HS-5 (cell line): ENCODE results near the gene PIK3R5.
"Not testable (repeated sequence)": the region's sequence is repeated elsewhere in the genome, so short reads cannot be mapped to it uniquely, and the experiment has no call there.

Experiments used
- DNase-seq: peaks from one replicate; pipeline ENCODE4 v3.0.0-alpha.2; 2012; ENCODE audit warnings: low read depth

Gene PIK3R5

GRCh38 chr17:8986295-8986694 lies 20.8 kb upstream of the PIK3R5 start:
- no peak for DNase-seq

DNA sequence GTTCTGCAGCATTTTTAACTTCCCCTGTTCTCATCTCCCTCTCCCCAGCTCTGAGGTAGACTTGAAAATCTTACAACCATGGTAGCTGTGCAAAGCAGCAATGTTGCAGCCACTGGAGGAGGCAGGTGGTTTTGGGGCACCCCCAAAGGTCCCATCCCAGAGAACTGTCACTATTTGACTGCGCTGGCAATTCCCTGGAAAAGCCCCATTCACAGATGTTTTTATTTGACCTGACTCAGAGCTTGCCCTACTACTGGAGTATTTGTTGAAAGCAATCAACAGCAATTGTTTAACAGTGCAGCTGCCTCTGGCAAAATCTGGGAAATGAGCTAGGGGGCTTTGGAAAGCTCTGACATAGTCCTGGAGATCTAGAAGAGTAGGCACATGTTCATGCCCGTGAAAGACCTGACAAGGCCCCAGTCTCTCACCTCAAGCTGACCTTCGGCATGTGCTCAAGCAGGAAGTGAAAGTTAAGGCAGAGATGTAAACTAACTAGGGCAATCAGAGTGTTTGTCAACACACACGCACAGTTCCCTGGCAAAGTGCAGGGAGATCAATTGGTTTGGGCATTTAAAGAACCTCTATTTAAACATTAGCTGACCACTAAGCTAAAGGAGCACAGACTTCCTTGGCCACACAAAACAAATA lies 19.7 kb upstream of the PIK3R5 start:
- DNase-seq, result no peak

DNA sequence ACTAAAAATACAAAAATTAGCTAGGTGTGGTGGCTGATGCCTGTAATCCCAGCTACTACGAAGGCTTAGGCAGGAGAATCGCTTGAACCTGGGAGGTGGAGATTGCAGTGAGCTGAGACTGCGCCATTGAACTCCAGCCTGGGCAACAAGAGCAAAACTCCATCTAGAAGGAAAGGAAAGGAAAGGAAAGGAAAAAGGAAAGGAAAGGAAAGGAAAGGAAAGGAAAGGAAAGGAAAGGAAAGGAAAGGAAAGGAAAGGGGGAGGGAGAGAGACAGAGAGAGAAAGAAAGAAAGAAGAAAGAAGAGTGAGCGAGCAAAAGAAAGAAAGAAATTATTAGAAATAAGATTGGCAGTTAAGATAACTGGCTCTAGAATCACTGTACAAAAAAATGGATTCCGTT lies 18.7 kb upstream of the PIK3R5 start:
- not testable (repeated sequence) for DNase-seq

GRCh38 chr17:8981443-8981842 lies 15.9 kb upstream of the PIK3R5 start:
- DNase-seq, result no peak

GRCh38 chr17:8979715-8980114 lies 14.2 kb upstream of the PIK3R5 start:
- DNase-seq, result no peak

DNA sequence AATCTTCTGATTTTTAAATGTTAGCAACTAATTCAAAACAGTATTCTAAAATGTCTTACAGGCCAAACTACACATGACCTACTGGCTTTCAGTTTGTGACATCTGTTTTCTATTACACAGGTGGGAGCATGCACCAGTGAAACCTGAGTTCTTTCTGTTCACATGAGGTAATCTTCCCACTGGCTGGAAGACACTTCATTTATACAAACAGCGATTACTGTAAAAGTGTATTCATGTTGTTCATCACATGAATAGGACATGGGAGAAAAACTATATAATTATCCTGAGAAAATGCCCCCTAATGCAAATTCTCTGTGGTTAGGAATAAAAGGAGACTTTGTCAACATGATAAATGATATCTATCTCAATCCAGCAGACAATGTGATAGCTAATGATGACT lies 11.1 kb upstream of the PIK3R5 start:
- no peak for DNase-seq

- no peak for DNase-seq
Measured at GRCh38 chr17:8975091-8975725, 9.7 kb upstream of the PIK3R5 start.

DNA sequence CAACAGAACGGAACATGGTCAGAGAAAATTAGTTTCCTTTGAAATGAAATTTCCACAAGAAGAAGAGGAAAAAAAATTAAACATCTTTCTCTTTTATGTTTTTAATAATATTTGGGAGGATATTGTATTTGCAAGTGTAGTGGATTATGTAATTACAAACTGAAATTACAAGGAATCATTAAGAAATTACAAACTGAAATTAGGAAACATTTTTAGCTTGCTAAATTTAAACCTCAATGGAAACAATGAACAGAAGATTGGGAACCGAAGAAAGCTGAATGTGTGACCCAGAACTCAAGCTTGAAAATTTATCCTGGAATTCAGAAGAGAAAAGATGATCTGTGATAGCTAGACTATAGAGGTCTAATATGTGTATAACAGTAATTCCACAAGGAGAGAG lies 4.4 kb upstream of the PIK3R5 start:
- no peak for DNase-seq

DNA sequence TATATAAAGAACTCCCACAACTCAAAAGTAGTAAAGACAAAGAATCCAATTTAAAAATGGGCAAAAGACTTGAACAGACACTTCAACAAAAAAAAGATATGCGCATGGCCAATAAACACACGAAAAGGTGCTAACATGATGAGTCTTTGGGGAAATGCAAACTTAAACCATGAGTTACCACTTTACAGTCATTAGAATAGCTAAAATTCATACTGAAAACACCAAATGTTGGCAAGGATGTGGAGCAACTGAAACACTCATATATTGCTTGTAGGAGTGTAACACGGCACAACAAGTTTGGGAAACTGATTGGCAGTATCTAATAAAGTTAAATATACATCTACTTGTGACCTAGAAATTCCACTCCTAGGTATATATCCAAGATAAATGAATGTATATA lies 3.0 kb upstream of the PIK3R5 start:
- no peak for DNase-seq

DNA sequence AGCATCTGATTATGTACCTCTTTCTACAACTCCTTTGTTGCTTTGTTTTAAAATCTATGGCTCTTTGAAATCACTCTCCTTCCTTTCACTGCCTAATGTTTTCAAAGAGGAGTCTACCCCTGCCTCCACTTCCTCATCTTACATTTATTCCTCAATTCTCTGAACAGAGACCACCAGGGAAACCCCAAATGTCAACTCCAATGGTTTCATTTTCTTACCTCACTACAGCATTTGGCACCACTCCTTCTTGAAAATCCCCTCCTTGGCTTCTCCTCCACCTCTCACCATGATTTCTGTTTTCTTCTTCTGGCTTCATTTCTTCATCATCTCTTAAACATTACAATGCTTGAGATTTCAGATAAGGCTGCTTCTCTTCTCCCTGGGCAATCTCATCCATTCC lies 2.4 kb upstream of the PIK3R5 start:
- no peak for DNase-seq

DNA sequence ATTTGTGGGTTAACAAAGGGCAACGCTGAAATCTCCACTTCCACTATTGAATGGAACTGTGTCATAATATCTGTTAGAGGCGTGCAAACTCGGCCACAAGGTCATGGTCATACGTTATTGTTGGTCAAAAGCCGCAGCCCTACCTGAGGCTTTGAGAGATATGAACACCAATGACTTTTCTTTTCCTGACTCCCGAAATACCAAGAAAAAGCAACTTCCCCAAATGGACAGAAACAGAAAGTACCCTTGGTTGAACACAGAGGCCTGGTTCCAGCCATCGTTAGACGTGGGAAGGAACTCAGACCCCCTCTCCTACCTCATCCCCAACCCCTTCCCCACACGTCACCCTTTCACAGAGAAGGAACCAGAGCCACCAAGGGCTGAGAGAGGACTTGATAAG lies 1.4 kb upstream of the PIK3R5 start:
- DNase-seq, result no peak

DNA sequence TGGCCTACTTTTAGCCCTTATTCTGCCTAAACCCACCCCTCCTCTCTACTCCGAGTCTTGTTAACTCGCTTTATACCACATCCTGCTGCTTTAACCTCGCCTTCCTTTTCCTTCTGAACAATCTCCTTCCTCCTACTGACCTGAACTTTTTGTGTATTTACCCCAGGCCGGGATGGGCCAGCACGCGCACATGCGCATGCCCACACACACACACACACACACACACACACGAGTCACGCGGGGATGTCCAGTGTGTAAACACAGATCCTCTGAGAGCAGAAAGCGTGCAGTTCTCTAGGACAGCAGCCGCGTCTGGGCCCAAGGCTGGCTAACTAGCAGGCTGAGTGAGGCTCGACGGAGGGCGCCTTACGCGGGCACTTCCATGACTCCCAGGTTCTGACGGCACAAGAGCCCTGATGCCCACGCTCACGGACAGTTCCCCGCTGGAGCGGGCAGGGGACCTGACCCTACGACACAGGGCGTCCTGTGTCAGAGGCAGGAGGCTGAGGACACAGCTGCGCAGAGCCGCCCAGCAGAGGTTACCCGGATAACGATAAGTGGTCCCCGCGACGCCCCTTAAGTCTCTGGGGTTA lies 610 bp downstream of the PIK3R5 start:
- DNase-seq, result no peak

GRCh38 chr17:8963647-8964258 lies 1.8 kb downstream of the PIK3R5 start:
- DNase-seq, result no peak

DNA sequence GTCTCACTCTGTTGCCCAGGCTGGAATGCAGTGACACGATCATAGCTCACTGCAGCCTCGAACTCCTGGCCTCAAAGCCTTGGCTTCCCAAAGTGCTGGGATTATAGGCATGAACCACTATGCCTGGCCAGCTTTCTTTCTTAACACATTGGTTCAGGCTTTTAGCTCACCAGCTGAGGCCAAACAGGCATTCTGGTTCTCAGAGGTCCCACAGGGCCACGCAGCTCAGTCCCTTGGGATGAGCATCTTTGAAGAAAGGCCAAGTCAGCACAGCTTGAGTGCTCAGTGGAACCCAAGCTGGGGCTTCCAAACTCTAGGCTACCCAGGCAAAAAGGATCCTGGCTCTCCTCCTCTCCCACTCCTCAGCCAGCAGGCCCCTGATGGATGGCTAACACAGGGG lies 2.5 kb downstream of the PIK3R5 start:
- no peak for DNase-seq

DNA sequence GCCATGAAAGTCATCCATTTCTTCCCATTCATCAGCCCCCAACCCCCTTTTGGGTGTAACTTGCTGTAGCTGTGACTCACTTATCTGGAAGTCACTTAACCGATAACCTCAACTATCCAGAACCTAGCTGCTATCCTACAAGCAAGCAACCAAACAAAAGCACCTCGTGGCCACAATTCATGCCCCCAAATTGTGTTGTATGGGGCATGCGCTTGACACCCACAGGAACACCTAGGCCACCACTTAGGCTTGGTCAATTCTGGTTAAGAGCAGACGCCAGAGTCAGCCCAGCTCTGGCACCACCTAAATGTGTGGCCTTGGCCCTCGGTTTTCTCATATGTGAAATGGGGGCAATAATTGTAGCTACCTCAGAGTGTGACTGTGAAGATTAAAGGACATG lies 3.7 kb downstream of the PIK3R5 start:
- no peak for DNase-seq

GRCh38 chr17:8960325-8961140 lies 5.0 kb downstream of the PIK3R5 start:
- no peak for DNase-seq

DNA sequence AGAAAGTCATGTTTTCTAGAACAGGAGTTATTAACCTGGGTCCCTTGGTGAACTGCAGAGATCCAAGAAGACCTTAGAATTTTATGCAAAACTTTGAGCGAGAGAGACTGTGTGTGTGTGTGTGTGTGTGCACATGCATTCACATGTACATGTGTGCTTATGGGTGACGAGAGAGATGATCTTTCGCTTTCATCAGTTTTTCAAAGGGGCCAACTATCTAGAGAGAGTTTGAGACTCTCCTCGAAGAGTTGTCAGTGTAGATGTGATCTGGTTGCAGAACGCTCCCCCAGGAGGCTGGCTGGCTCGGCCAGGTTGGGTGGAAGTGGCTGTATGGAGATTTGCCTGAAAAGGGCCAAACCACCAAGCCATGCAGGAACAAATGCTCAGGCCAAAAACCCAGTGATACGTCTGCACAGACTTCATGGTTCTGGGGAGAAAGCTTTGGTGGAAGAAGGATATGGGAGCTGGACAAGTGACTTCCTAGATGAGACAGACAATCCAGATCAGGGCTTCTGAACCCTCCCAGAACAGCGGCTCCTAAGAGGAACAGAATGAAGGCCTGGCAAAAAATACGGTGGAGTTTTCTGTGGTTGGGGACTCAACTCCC lies 6.1 kb downstream of the PIK3R5 start:
- DNase-seq, result no peak

DNA sequence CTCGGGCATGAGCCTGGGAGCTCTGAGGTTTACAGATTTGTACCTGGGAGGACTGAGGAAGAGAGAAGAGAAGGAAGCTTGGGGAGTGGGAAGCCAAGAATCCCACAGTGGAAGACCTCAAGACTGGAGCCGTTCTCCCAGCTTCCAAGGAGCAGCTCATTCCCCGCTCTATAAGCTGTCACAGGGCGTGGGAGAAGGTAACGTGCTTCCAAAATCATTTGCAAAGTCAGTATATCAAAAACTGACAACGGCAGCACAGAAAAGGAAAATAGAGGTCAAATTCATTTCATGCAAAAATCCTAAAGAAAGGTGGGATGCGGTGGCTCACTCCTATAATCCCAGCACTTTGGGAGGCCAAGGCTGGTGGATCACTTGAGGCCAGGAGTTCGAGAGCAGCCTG lies 7.8 kb downstream of the PIK3R5 start:
- no peak for DNase-seq

DNA sequence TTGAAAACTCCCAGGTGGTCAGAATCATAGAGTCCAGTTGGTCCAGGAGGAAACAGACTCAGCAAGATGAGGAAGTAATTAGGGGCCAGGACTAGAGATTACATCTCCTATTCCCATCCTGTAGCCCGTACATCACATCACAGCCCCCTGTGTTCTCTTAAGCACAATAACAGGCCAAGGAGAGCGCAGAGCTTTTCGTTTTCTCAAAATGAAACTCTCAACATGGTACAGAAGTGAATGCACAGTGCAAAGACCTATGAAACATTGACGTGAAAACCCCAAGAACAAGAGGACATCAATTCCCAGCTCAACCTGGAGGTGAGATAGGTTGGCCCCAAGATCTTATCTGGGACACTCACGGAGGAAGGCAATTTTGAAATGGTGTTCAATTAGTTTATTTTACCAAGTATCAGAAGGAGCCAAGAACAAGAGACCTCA lies 9.0 kb downstream of the PIK3R5 start:
- no peak for DNase-seq

GRCh38 chr17:8955021-8955959 lies 10.2 kb downstream of the PIK3R5 start:
- DNase-seq, result no peak

DNA sequence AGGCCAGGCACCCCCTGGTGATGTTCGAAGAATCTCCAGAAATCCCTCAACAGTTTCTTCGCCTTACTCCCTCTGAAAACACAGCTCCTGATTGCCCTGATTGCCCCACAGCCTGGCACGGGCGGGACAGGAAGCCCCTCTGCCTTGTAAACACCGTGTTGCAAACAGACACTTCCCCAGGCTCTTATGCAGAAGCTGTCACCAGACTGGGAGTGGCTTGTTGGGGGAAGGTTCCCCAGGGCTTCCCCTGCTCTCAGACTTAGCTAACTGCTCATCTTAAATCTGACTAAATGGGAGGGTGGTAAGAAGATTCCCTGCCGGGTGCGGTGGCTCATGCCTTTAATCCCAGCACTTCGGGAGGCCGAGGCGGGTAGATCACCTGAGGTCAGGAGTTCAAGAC lies 11.2 kb downstream of the PIK3R5 start:
- DNase-seq, result no peak
